Upper lobe of right lung (tissue), 1 donor: ENCODE results near the gene UBR3. TPM values are rescaled to one million over a fixed set of nuclear protein-coding genes. Genes with fewer than 3 reads are reported as not detected.
"Not testable (repeated sequence)": the region's sequence is repeated elsewhere in the genome, so short reads cannot be mapped to it uniquely, and the experiment has no call there.

ENCODE experiments used
- ATAC-seq: fragments of 200-7000 bp; cut with Tn5 transposase; one replicate; pipeline ENCODE4 v1.9.1; 2020; ENCODE audit warnings: mild to moderate bottlenecking, moderate library complexity
- DNase-seq: peaks from one replicate; pipeline ENCODE4 v3.0.0-alpha.2; 2020
- H3K27ac ChIP-seq: fragments of 200-600 bp; one replicate; pipeline ENCODE4 v1.8.0; 2022
- H3K27me3 ChIP-seq: fragments of 200-600 bp; one replicate; pipeline ENCODE4 v1.8.0; 2022; ENCODE audit warnings: mild to moderate bottlenecking
- H3K36me3 ChIP-seq: fragments of 200-600 bp; one replicate; pipeline ENCODE4 v1.8.0; 2022
- H3K4me1 ChIP-seq: fragments of 200-600 bp; one replicate; pipeline ENCODE4 v1.8.0; 2022
- H3K4me3 ChIP-seq: fragments of 200-600 bp; one replicate; pipeline ENCODE4 v1.8.0; 2022; ENCODE audit warnings: mild to moderate bottlenecking
- H3K9me3 ChIP-seq: fragments of 200-600 bp; one replicate; pipeline ENCODE4 v1.8.0; 2022
- CTCF ChIP-seq: fragments of 200-600 bp; IDR thresholded peaks from one replicate; pipeline ENCODE4 v1.8.0; 2022; ENCODE audit warnings: antibody characterized with exemption
- intact Hi-C: fragments of 100-400 bp; cut with DNase I; formaldehyde crosslinking; loops from one replicate; pipeline ENCODE4 v1.11.0; 2022
- total RNA-seq: library from RNA; stranded (reverse); fragmentation: NEBNext Ultra II Directional; extraction: Animal tissue kit (Norgen Biotek cat#: 25700); gene quantifications from one replicate; pipeline ENCODE4 v1.2.1, GENCODE V29; 2021
- donor health status: DM: no; HTN: yes; CAD: no; lungs with severe emphysema.

Gene UBR3
- total RNA-seq, 1 donor from 2014 or later = 42.8 TPM

GRCh38 chr2:169798718-169799592 lies 28.3 kb upstream of the UBR3 start, which contains the start of gene SSB:
Gene SSB (plus strand): TSS chr2:169798871. CDS start chr2:169800961, 2,090 bp downstream.
- intact Hi-C loops = no loop called here
- peaks cover 24% of the 10 kb centered on the region for H3K36me3 ChIP-seq
- H3K4me3 ChIP-seq = peak within 1 kb of the TSS; percentile 88
- ATAC-seq (peak; percentile 100), DNase-seq (peak; percentile 96)
- H3K27ac ChIP-seq = peak within 1 kb of the TSS; percentile 86
- H3K27me3 ChIP-seq = no peaks in the 10 kb centered on the region
- peaks cover 5% of the 10 kb centered on the region for H3K4me1 ChIP-seq
- TF ChIP-seq CTCF = no peak
- H3K9me3 ChIP-seq = no peaks in the 10 kb centered on the region

- DNase-seq (no peak), ATAC-seq (no peak)
- intact Hi-C loops = no loop called here
- Histone ChIP-seq H3K9me3 (no peaks in the 10 kb centered on the region), H3K4me3 (no peak overlapping the region), H3K27me3 (no peaks in the 10 kb centered on the region), H3K4me1 (peaks cover 5% of the 10 kb centered on the region), H3K27ac (no peak overlapping the region), H3K36me3 (peaks cover 65% of the 10 kb centered on the region)
- no peak for TF ChIP-seq CTCF
Measured at GRCh38 chr2:169803480-169803879, 23.8 kb upstream of the UBR3 start.

GRCh38 chr2:169806586-169806985 lies 20.7 kb upstream of the UBR3 start:
- no peaks in the 10 kb centered on the region for H3K27me3 ChIP-seq
- ATAC-seq = no peak
- H3K4me1 ChIP-seq = no peaks in the 10 kb centered on the region
- TF ChIP-seq CTCF = no peak
- no peak overlapping the region for H3K27ac ChIP-seq
- no peaks in the 10 kb centered on the region for H3K9me3 ChIP-seq
- H3K4me3 ChIP-seq = no peak overlapping the region
- H3K36me3 ChIP-seq = peaks cover 88% of the 10 kb centered on the region
- no peak for DNase-seq
- intact Hi-C loops = no loop called here

GRCh38 chr2:169808221-169808620 lies 19.0 kb upstream of the UBR3 start:
- Histone ChIP-seq H3K9me3 (no peaks in the 10 kb centered on the region), H3K4me1 (no peaks in the 10 kb centered on the region), H3K4me3 (no peak overlapping the region), H3K27ac (no peak overlapping the region), H3K36me3 (peaks cover 90% of the 10 kb centered on the region), H3K27me3 (no peaks in the 10 kb centered on the region)
- no peak for TF ChIP-seq CTCF
- DNase-seq (no peak), ATAC-seq (no peak)
- intact Hi-C loops = no loop called here

GRCh38 chr2:169815849-169816248 lies 11.4 kb upstream of the UBR3 start:
- no peak for DNase-seq
- Histone ChIP-seq H3K4me3 (no peak overlapping the region), H3K9me3 (no peaks in the 10 kb centered on the region), H3K27me3 (no peaks in the 10 kb centered on the region), H3K27ac (no peak overlapping the region), H3K36me3 (peaks cover 59% of the 10 kb centered on the region), H3K4me1 (no peaks in the 10 kb centered on the region)
- intact Hi-C loops = no loop called here
- no peak for TF ChIP-seq CTCF
- ATAC-seq = no peak

- peaks cover 48% of the 10 kb centered on the region for H3K36me3 ChIP-seq
- intact Hi-C loops, H3K27me3 ChIP-seq, H3K27ac ChIP-seq, ATAC-seq, H3K4me3 ChIP-seq, H3K9me3 ChIP-seq, H3K4me1 ChIP-seq, DNase-seq: not testable (repeated sequence)
Measured at GRCh38 chr2:169816961-169817360, 10.3 kb upstream of the UBR3 start.

GRCh38 chr2:169817369-169817768 lies 9.9 kb upstream of the UBR3 start:
- H3K9me3 ChIP-seq, intact Hi-C loops, H3K4me1 ChIP-seq, H3K27me3 ChIP-seq, H3K27ac ChIP-seq, H3K4me3 ChIP-seq, ATAC-seq, DNase-seq: not testable (repeated sequence)
- peaks cover 44% of the 10 kb centered on the region for H3K36me3 ChIP-seq
